Measurements from ENCODE around the gene MLYCD.

DNA sequence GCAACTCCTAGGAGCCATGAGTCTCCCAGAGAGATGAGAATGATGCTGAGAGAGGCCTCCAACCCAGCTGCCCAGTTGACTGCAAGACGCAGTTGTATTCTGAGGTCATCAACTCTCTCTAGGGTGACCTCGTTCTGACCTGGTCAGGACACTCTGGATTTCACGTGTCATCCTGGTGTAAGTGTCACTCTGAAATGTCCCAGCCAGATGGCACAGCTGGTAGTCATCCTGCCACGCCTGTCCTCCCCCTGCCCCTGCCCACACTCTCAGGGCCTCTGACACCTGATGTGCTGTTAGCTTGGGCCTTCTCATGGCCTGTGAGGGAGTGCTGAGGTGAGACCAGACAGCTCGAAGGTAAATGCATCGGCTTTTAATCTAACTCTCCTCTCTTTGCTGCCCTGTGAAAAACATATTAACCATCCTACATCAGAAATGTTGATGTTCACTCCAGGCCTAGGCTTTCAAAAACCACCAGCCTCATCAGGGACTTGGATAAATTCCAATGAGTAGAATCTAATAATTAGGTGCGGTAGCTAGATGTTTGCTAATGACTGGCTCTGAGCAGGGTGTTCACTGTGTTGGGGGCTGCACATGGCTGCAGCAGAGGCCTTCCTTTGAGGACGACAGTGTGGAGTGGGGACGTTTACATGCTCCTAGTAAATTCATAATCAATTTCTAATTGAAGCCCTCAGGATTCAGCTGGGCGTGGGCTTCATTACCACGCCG, 13.8 kb downstream of the MLYCD start:
- TF ChIP-seq, protein P1, sequence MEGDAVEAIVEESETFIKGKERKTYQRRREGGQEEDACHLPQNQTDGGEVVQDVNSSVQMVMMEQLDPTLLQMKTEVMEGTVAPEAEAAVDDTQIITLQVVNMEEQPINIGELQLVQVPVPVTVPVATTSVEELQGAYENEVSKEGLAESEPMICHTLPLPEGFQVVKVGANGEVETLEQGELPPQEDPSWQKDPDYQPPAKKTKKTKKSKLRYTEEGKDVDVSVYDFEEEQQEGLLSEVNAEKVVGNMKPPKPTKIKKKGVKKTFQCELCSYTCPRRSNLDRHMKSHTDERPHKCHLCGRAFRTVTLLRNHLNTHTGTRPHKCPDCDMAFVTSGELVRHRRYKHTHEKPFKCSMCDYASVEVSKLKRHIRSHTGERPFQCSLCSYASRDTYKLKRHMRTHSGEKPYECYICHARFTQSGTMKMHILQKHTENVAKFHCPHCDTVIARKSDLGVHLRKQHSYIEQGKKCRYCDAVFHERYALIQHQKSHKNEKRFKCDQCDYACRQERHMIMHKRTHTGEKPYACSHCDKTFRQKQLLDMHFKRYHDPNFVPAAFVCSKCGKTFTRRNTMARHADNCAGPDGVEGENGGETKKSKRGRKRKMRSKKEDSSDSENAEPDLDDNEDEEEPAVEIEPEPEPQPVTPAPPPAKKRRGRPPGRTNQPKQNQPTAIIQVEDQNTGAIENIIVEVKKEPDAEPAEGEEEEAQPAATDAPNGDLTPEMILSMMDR (IDR thresholded peaks at IDR 0.05) = no peak
- no peak for TF ChIP-seq POLR2A (IDR thresholded peaks at IDR 0.05)
